Endodermal cell (in vitro differentiated cells): ENCODE measurements around the gene ITPKC. TPM values are rescaled to one million over a fixed set of nuclear protein-coding genes. Genes with fewer than 3 reads are reported as not detected.
"Not testable (repeated sequence)": the region's sequence is repeated elsewhere in the genome, so short reads cannot be mapped to it uniquely, and the experiment has no call there.

ENCODE experiments used
- DNase-seq: peaks from one replicate; pipeline ENCODE4 v3.0.0-alpha.2; 2017
- H3K27ac ChIP-seq: 2 replicates; pipeline ENCODE4 v1.5.1; 2013; ENCODE audit warnings: mild to moderate bottlenecking, low read depth, low read length, moderate library complexity
- H3K27me3 ChIP-seq: 2 replicates; pipeline ENCODE4 v1.6.1; 2013; ENCODE audit warnings: mild to moderate bottlenecking, low read length, moderate library complexity; ENCODE audit not compliant: insufficient read depth, control insufficient read depth, poor library complexity, severe bottlenecking
- H3K36me3 ChIP-seq: 2 replicates; pipeline ENCODE4 v1.7.0; 2013; ENCODE audit warnings: mild to moderate bottlenecking, low read length, moderate library complexity; ENCODE audit not compliant: control insufficient read depth, insufficient read depth
- H3K4me1 ChIP-seq: one replicate; pipeline ENCODE4 v1.7.0; 2013; ENCODE audit warnings: low read length; ENCODE audit not compliant: control insufficient read depth, insufficient read depth
- H3K4me3 ChIP-seq: 2 replicates; pipeline ENCODE4 v1.5.1; 2013; ENCODE audit warnings: mild to moderate bottlenecking, low read length, moderate library complexity
- H3K9ac ChIP-seq: 2 replicates; pipeline ENCODE4 v1.6.1; 2013; ENCODE audit warnings: mild to moderate bottlenecking, low read length, moderate library complexity; ENCODE audit not compliant: poor library complexity, severe bottlenecking; ENCODE audit errors: extremely low read depth
- H3K9me3 ChIP-seq: 2 replicates; pipeline ENCODE4 v1.6.1; 2013; ENCODE audit warnings: mild to moderate bottlenecking, low read length, moderate library complexity; ENCODE audit not compliant: control insufficient read depth
- H3K27ac Mint-ChIP-seq: 2 replicates; pipeline ENCODE4 v1.8.0; 2020; ENCODE audit warnings: mixed read lengths
- H3K27me3 Mint-ChIP-seq: 2 replicates; pipeline ENCODE4 v1.8.0; 2021; ENCODE audit warnings: mild to moderate bottlenecking, mixed read lengths; ENCODE audit not compliant: insufficient read depth
- H3K36me3 Mint-ChIP-seq: 2 replicates; pipeline ENCODE4 v1.8.0; 2020; ENCODE audit warnings: low read depth, mixed read lengths
- H3K4me1 Mint-ChIP-seq: 2 replicates; pipeline ENCODE4 v1.8.0; 2020; ENCODE audit warnings: mixed read lengths
- H3K4me3 Mint-ChIP-seq: 2 replicates; pipeline ENCODE4 v1.8.0; 2020; ENCODE audit warnings: mild to moderate bottlenecking, moderate library complexity, mixed read lengths
- H3K9me3 Mint-ChIP-seq: 2 replicates; pipeline ENCODE4 v1.8.0; 2020; ENCODE audit warnings: mild to moderate bottlenecking, mixed read lengths
- WGBS, 2 experiments: methylation state at CpG; one replicate each; pipeline versions ENCODE4 v1.1.5 to v1.1.7; 2013; ENCODE audit warnings: missing lambda C conversion rate in 2 of 2, mixed read lengths in 1 of 2; ENCODE audit not compliant: insufficient coverage in 1 of 2, insufficient read length in 1 of 2; 5-methylcytosine and 5-hydroxymethylcytosine counted together
- total RNA-seq, 2 donors: library from RNA; stranded (reverse); fragmentation: NEBNext Ultra II Directional in 1 of 2; extraction: Animal tissue kit (Norgen Biotek cat#: 25700) in 1 of 2; gene quantifications; 2 replicates in 1 of 2; 3 replicates in 1 of 2; pipeline ENCODE4 v1.2.1, GENCODE V29; 2021
- TF ChIP-seq, protein P1 (sequence below): fragments of 200-600 bp; sonication (generic); conservative IDR thresholded peaks from 2 replicates; pipeline ENCODE4 v1.5.0; 2021; ENCODE audit warnings: antibody characterized with exemption, mild to moderate bottlenecking

ITPKC gene
- total RNA-seq, 2 donors from 2014 or later, result 9.9 to 11.1 TPM

DNA sequence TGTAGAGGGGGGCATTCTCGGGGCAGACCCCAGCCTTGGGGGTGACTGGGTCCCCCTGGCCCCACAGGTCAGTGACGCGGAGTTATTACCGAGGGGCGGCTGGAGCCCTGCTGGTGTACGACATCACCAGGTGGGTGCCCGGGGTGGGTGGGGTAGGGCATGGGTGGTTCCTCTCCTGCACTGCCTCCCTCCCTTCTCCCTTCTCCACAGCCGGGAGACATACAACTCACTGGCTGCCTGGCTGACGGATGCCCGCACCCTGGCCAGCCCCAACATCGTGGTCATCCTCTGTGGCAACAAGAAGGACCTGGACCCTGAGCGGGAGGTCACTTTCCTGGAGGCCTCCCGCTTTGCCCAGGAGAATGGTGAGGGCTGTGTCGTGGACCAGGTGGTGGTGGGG lies 66.8 kb downstream of the ITPKC start:
- Histone ChIP-seq H3K9ac (no peak overlapping the region), H3K27me3 (no peaks in the 10 kb centered on the region), H3K27ac (no peak overlapping the region), H3K4me1 (no peaks in the 10 kb centered on the region), H3K36me3 (no peaks in the 10 kb centered on the region), H3K4me3 (no peak overlapping the region), H3K9me3 (no peaks in the 10 kb centered on the region)
- Mint-ChIP-seq H3K27me3 (no peaks in the 10 kb centered on the region), H3K27ac (no peak overlapping the region), H3K9me3 (no peaks in the 10 kb centered on the region), H3K36me3 (peaks cover 22% of the 10 kb centered on the region), H3K4me3 (no peak overlapping the region), H3K4me1 (peaks cover 6% of the 10 kb centered on the region)
- TF ChIP-seq, protein P1, sequence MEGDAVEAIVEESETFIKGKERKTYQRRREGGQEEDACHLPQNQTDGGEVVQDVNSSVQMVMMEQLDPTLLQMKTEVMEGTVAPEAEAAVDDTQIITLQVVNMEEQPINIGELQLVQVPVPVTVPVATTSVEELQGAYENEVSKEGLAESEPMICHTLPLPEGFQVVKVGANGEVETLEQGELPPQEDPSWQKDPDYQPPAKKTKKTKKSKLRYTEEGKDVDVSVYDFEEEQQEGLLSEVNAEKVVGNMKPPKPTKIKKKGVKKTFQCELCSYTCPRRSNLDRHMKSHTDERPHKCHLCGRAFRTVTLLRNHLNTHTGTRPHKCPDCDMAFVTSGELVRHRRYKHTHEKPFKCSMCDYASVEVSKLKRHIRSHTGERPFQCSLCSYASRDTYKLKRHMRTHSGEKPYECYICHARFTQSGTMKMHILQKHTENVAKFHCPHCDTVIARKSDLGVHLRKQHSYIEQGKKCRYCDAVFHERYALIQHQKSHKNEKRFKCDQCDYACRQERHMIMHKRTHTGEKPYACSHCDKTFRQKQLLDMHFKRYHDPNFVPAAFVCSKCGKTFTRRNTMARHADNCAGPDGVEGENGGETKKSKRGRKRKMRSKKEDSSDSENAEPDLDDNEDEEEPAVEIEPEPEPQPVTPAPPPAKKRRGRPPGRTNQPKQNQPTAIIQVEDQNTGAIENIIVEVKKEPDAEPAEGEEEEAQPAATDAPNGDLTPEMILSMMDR, result no peak
- no peak for DNase-seq
- WGBS, 2 experiments, result 98 to 100% methylated on average over 6 to 14 of the region's 14 CpGs

DNA sequence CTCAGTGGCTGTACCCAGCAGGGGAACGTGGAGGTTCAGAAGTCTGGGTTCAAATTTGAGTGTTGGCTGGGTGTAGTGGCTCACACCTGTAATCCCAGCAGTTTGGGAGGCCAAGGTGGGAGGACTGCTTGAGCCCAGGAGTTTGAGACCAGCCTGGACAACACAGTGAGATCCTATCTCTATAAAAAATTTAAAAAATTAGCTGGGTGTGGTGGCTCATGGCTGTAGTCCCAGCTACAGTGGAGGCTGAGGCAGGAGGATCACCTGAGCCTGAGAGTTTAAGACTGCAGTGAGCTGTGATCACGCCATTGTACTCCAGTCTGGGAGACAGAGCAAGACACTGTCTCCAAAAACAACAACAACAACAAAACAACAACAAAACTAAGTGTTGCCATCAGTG lies 67.2 kb downstream of the ITPKC start:
- H3K4me1 Mint-ChIP-seq, H3K27ac ChIP-seq, H3K4me3 ChIP-seq, H3K27me3 Mint-ChIP-seq, H3K9me3 ChIP-seq, H3K4me1 ChIP-seq, H3K9me3 Mint-ChIP-seq, H3K36me3 ChIP-seq, DNase-seq, H3K27me3 ChIP-seq, H3K9ac ChIP-seq, H3K4me3 Mint-ChIP-seq, H3K27ac Mint-ChIP-seq: not testable (repeated sequence)
- WGBS, 2 experiments, result 91% methylated on average over 2 of the region's 2 CpGs; no CpG with 5 or more reads in 1 of the 2 experiments
- peaks cover 22% of the 10 kb centered on the region for H3K36me3 Mint-ChIP-seq

GRCh38 chr19:40785526-40785925 lies 68.6 kb downstream of the ITPKC start:
- H3K4me3 Mint-ChIP-seq, result no peak overlapping the region
- peaks cover 27% of the 10 kb centered on the region for H3K36me3 Mint-ChIP-seq
- no peaks in the 10 kb centered on the region for H3K4me1 Mint-ChIP-seq

More at GRCh38 chr19:40785526-40785925, 68.6 kb downstream of the ITPKC start:
- 86 to 89% methylated on average over 1 of the region's 1 CpG for WGBS, 2 experiments
- TF ChIP-seq, protein P1, result no peak
- Mint-ChIP-seq H3K27ac (peak overlapping the region; percentile 49), H3K27me3 (no peaks in the 10 kb centered on the region), H3K9me3 (no peaks in the 10 kb centered on the region)
- no peak overlapping the region for H3K27ac ChIP-seq
- no peaks in the 10 kb centered on the region for H3K36me3 ChIP-seq
- no peak overlapping the region for H3K9ac ChIP-seq
- H3K9me3 ChIP-seq, result no peaks in the 10 kb centered on the region
- H3K27me3 ChIP-seq, result no peaks in the 10 kb centered on the region
- H3K4me3 ChIP-seq, result no peak overlapping the region
- no peaks in the 10 kb centered on the region for H3K4me1 ChIP-seq
- no peak for DNase-seq
